A549 (cell line): ENCODE data around the gene DOK4.

ENCODE experiments used
- JUN ChIP-seq, 2 experiments: fragments of >200 bp; sonication (Bioruptor Twin); formaldehyde crosslinking; IDR thresholded peaks; 2 replicates in 1 of 2; 3 replicates in 1 of 2; pipeline ENCODE4 v1.6.1; 2016 to 2017
- RFX5 ChIP-seq: fragments of 450-650 bp; IDR thresholded peaks from 2 replicates; pipeline ENCODE4 v1.7.1; 2014; ENCODE audit warnings: antibody characterized with exemption, mild to moderate bottlenecking, moderate library complexity
- TF ChIP-seq, protein P1 (sequence below): fragments of 200-600 bp; sonication (generic); IDR thresholded peaks from 2 replicates; pipeline ENCODE4 v1.6.1; 2016; ENCODE audit warnings: antibody characterized with exemption, mild to moderate bottlenecking, moderate library complexity
- TF ChIP-seq, protein P2 (sequence below): fragments of >200 bp; sonication (Bioruptor Twin); formaldehyde crosslinking; IDR thresholded peaks from 2 replicates; pipeline ENCODE4 v1.6.1; 2016

DNA sequence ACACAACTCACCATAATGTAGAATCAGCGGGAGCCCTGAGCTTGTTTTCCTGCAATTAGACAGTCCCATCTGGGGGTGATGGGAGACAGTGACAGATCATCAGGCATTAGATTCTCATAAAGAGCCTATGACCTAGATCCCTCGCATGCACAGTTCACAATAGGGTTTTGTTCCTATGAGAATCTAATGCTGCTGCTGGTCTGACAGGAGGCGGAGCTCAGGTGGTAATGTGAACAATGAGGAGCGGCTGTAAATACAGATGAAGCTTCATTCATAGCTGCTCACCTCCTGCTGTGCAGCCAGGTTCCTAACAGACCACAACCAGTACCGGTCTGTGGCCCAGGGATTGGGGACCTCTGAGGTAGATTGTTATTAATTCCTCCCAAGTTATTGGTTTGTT lies 2.9 kb upstream of the DOK4 start:
- TF ChIP-seq, protein P1, sequence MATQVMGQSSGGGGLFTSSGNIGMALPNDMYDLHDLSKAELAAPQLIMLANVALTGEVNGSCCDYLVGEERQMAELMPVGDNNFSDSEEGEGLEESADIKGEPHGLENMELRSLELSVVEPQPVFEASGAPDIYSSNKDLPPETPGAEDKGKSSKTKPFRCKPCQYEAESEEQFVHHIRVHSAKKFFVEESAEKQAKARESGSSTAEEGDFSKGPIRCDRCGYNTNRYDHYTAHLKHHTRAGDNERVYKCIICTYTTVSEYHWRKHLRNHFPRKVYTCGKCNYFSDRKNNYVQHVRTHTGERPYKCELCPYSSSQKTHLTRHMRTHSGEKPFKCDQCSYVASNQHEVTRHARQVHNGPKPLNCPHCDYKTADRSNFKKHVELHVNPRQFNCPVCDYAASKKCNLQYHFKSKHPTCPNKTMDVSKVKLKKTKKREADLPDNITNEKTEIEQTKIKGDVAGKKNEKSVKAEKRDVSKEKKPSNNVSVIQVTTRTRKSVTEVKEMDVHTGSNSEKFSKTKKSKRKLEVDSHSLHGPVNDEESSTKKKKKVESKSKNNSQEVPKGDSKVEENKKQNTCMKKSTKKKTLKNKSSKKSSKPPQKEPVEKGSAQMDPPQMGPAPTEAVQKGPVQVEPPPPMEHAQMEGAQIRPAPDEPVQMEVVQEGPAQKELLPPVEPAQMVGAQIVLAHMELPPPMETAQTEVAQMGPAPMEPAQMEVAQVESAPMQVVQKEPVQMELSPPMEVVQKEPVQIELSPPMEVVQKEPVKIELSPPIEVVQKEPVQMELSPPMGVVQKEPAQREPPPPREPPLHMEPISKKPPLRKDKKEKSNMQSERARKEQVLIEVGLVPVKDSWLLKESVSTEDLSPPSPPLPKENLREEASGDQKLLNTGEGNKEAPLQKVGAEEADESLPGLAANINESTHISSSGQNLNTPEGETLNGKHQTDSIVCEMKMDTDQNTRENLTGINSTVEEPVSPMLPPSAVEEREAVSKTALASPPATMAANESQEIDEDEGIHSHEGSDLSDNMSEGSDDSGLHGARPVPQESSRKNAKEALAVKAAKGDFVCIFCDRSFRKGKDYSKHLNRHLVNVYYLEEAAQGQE: no peak
- no peak for TF ChIP-seq RFX5
- TF ChIP-seq, protein P2, sequence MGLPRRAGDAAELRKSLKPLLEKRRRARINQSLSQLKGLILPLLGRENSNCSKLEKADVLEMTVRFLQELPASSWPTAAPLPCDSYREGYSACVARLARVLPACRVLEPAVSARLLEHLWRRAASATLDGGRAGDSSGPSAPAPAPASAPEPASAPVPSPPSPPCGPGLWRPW: no peak
- no peak for TF ChIP-seq JUN (IDR thresholded peaks at IDR 0.05)
